NAMALWA (cell line): ENCODE measurements around the gene HEATR9.

Experiments
- DNase-seq: peaks from one replicate; pipeline ENCODE4 v3.0.0-alpha.2; 2015; ENCODE audit warnings: low spot score

The HEATR9 gene

GRCh38 chr17:35808962-35809854, 59.5 kb downstream of the HEATR9 start, which contains the start of gene TAF15:
TSS of gene TAF15 (plus strand) at chr17:35809484. CDS start at chr17:35809570, 86 bp downstream.
- DNase-seq = peak; percentile 99

- no peak for DNase-seq
Measured at GRCh38 chr17:35808240-35808961, 60.3 kb downstream of the HEATR9 start.

- no peak for DNase-seq
Measured at GRCh38 chr17:35807371-35808144, 61.1 kb downstream of the HEATR9 start.
